HepG2 (cell line): ENCODE data around the gene CCDC124. TPM values are rescaled to one million over a fixed set of nuclear protein-coding genes. Genes with fewer than 3 reads are reported as not detected.

Experiments
- ATAC-seq: fragments of 200-7000 bp; cut with Tn5 transposase; 3 replicates; pipeline ENCODE4 v1.9.1; 2020; ENCODE audit warnings: mild to moderate bottlenecking, moderate library complexity
- BruUV-seq: library from RNA; stranded (reverse); fragments of 400-500 nt; replicated peaks from 2 replicates; lab custom pipeline; 2021; lab: Mats Ljungman, UMichigan
- CTCF ChIA-PET: fragments of 300-600 bp; formaldehyde crosslinking; extraction: SDS; loops from one replicate; lab custom pipeline; 2021; ENCODE audit warnings: low total read pairs, inconsistent platforms, low intra/inter-chr PET ratio; lab: Yijun Ruan, JAX
- POLR2A ChIA-PET: fragments of 350-600 bp; sonication (Branson Sonifier 250); formaldehyde crosslinking; loops from one replicate; lab custom pipeline; 2020; ENCODE audit warnings: antibody characterized with exemption, inconsistent platforms; lab: Yijun Ruan, JAX
- DNase-seq: peaks from one replicate; pipeline ENCODE4 v3.0.0-alpha.2; 2015; ENCODE audit warnings: low spot score
- FAIRE-seq: peaks from 3 replicates; lab custom pipeline; 2011; peaks lifted over from hg19 to GRCh38; lab: Jason Lieb, UNC
- H2AFZ ChIP-seq: one replicate; pipeline ENCODE4 v1.6.1; 2011; ENCODE audit warnings: low read length, inconsistent platforms
- H3K27ac ChIP-seq: fragments of 300-600 bp; 3 replicates; pipeline ENCODE4 v1.8.0; 2011; ENCODE audit warnings: mixed run types, mild to moderate bottlenecking, mixed read lengths, low read length, inconsistent platforms; ENCODE audit not compliant: insufficient read depth; ENCODE audit errors: extremely low read length
- H3K27me3 ChIP-seq, 2 experiments: fragments of 200-600 bp in 1 of 2; 2 replicates in 1 of 2; 3 replicates in 1 of 2; pipeline versions ENCODE4 v1.6.0 to v1.8.0; 2011; ENCODE audit warnings: low read length in 2 of 2, mild to moderate bottlenecking in 2 of 2, moderate library complexity in 2 of 2, inconsistent platforms in 1 of 2; ENCODE audit not compliant: insufficient read depth in 2 of 2, control insufficient read depth in 1 of 2
- H3K36me3 ChIP-seq, 2 experiments: fragments of 200-600 bp in 1 of 2; replicated peaks in 1 of 2; 2 replicates in 1 of 2; 3 replicates in 1 of 2; pipeline versions ENCODE4 v1.5.1 to v1.8.0; 2011; ENCODE audit warnings: low read length in 2 of 2, inconsistent platforms in 1 of 2; ENCODE audit not compliant: insufficient read depth in 2 of 2, control insufficient read depth in 1 of 2
- H3K4me1 ChIP-seq: 2 replicates; pipeline ENCODE4 v1.5.1; 2012; ENCODE audit warnings: low read length, inconsistent platforms; ENCODE audit not compliant: insufficient read depth
- H3K4me2 ChIP-seq: 2 replicates; pipeline ENCODE4 v1.6.0; 2011; ENCODE audit warnings: low read depth, low read length, inconsistent platforms
- H3K4me3 ChIP-seq, 3 experiments: fragments of 200-600 bp in 1 of 3; sonication (generic), shearing (Covaris generic) in 1 of 3; replicated peaks in 1 of 3; 2 replicates each; pipeline ENCODE4 v1.5.1; 2011 to 2016; ENCODE audit warnings: low read length in 3 of 3, inconsistent platforms in 2 of 3, low read depth in 2 of 3, mild to moderate bottlenecking in 2 of 3, control low read depth in 1 of 3, mixed read lengths in 1 of 3; ENCODE audit not compliant: insufficient read depth in 1 of 3
- H3K79me2 ChIP-seq: one replicate; pipeline ENCODE4 v1.6.1; 2011; ENCODE audit warnings: low read length, inconsistent platforms; ENCODE audit not compliant: insufficient read depth
- H3K9ac ChIP-seq: 2 replicates; pipeline ENCODE4 v1.6.0; 2011; ENCODE audit warnings: mild to moderate bottlenecking, low read depth, low read length, inconsistent platforms; ENCODE audit not compliant: insufficient read depth
- H3K9me3 ChIP-seq: 2 replicates; pipeline ENCODE4 v1.5.1; 2012; ENCODE audit warnings: mild to moderate bottlenecking, low read length
- H4K20me1 ChIP-seq: 2 replicates; pipeline ENCODE4 v1.6.0; 2011; ENCODE audit warnings: inconsistent platforms, mild to moderate bottlenecking, low read length, moderate library complexity; ENCODE audit not compliant: insufficient read depth
- DRAP1 ChIP-seq: IDR thresholded peaks from 2 replicates; pipeline ENCODE4 v1.6.1; 2016; ENCODE audit warnings: missing genetic modification reagents, missing compliant biosample characterization
- FOXM1 ChIP-seq: sonication (generic); formaldehyde crosslinking; IDR thresholded peaks from 2 replicates; pipeline ENCODE4 v1.5.0; 2020; ENCODE audit warnings: missing genetic modification reagents
- HNF4G ChIP-seq, 2 experiments: sonication (generic) in 1 of 2; formaldehyde crosslinking in 1 of 2; IDR thresholded peaks; 2 replicates each; pipeline versions ENCODE4 v1.4.0 to v1.6.1; 2011 to 2020; ENCODE audit warnings: borderline replicate concordance in 2 of 2, low read depth in 2 of 2, mild to moderate bottlenecking in 2 of 2, low read length in 1 of 2, missing genetic modification reagents in 1 of 2, moderate library complexity in 1 of 2
- JUND ChIP-seq: sonication (generic); formaldehyde crosslinking; IDR thresholded peaks from 2 replicates; pipeline ENCODE4 v1.8.0; 2022; ENCODE audit warnings: mild to moderate bottlenecking, missing genetic modification reagents
- KMT2A ChIP-seq: sonication (generic); formaldehyde crosslinking; IDR thresholded peaks from 2 replicates; pipeline ENCODE4 v1.4.0; 2020; ENCODE audit warnings: missing genetic modification reagents
- MED8 ChIP-seq: sonication (generic); formaldehyde crosslinking; IDR thresholded peaks from 2 replicates; pipeline ENCODE4 v1.8.1; 2023; ENCODE audit warnings: mild to moderate bottlenecking, missing genetic modification reagents; ENCODE audit not compliant: insufficient replicate concordance
- MXI1 ChIP-seq: IDR thresholded peaks from 3 replicates; pipeline ENCODE4 v1.6.1; 2012; ENCODE audit warnings: low read depth, low read length, inconsistent platforms, borderline replicate concordance
- NFRKB ChIP-seq: fragments of 450-650 bp; IDR thresholded peaks from 2 replicates; pipeline ENCODE4 v1.6.1; 2017
- RBFOX2 ChIP-seq: fragments of 200-400 bp; formaldehyde crosslinking; IDR thresholded peaks from 2 replicates; pipeline ENCODE4 v1.6.1; 2017; ENCODE audit warnings: low read depth, mild to moderate bottlenecking, low read length
- REXO4 ChIP-seq: sonication (generic); formaldehyde crosslinking; IDR thresholded peaks from 2 replicates; pipeline ENCODE4 v1.8.0; 2022; ENCODE audit warnings: missing genetic modification reagents, mild to moderate bottlenecking, borderline replicate concordance
- RXRA ChIP-seq: sonication (generic); formaldehyde crosslinking; IDR thresholded peaks from 2 replicates; pipeline ENCODE4 v1.5.1; 2020; ENCODE audit warnings: missing genetic modification reagents
- SRSF4 ChIP-seq: fragments of 200-400 bp; formaldehyde crosslinking; IDR thresholded peaks from one replicate; pipeline ENCODE4 v1.6.1; 2018; ENCODE audit warnings: mild to moderate bottlenecking, low read depth, low read length, moderate library complexity; ENCODE audit not compliant: poor library complexity, severe bottlenecking
- TEAD2 ChIP-seq: sonication (generic); formaldehyde crosslinking; IDR thresholded peaks from 2 replicates; pipeline ENCODE4 v1.9.0; 2021; ENCODE audit warnings: missing genetic modification reagents
- TSC22D2 ChIP-seq: sonication (generic); formaldehyde crosslinking; IDR thresholded peaks from 2 replicates; pipeline ENCODE4 v1.5.1; 2020; ENCODE audit warnings: missing genetic modification reagents, mild to moderate bottlenecking, borderline replicate concordance
- ZFP36L1 ChIP-seq: sonication (generic); formaldehyde crosslinking; IDR thresholded peaks from 2 replicates; pipeline ENCODE4 v1.8.0; 2022; ENCODE audit warnings: mild to moderate bottlenecking, missing genetic modification reagents, moderate library complexity
- ZFP41 ChIP-seq: sonication (generic); formaldehyde crosslinking; IDR thresholded peaks from 2 replicates; pipeline ENCODE4 v1.4.0; 2020; ENCODE audit warnings: mild to moderate bottlenecking, missing genetic modification reagents, borderline replicate concordance
- ZNF180 ChIP-seq: sonication (generic); formaldehyde crosslinking; IDR thresholded peaks from 2 replicates; pipeline ENCODE4 v1.4.0; 2020; ENCODE audit warnings: low read depth, missing genetic modification reagents, borderline replicate concordance
- ZNF232 ChIP-seq: sonication (generic); formaldehyde crosslinking; IDR thresholded peaks from 2 replicates; pipeline ENCODE4 v1.4.0; 2020; ENCODE audit warnings: missing genetic modification reagents, borderline replicate concordance
- ZNF251 ChIP-seq: sonication (generic); formaldehyde crosslinking; IDR thresholded peaks from 2 replicates; pipeline ENCODE4 v1.9.0; 2021; ENCODE audit warnings: mild to moderate bottlenecking, missing genetic modification reagents
- ZNF629 ChIP-seq: sonication (generic); formaldehyde crosslinking; conservative IDR thresholded peaks from 2 replicates; pipeline ENCODE4 v1.5.0; 2020; ENCODE audit warnings: missing genetic modification reagents
- ZSCAN31 ChIP-seq: sonication (generic); formaldehyde crosslinking; IDR thresholded peaks from 2 replicates; pipeline ENCODE4 v1.5.0; 2020; ENCODE audit warnings: low read depth, mild to moderate bottlenecking, missing genetic modification reagents
- WGBS: methylation state at CpG from one replicate; pipeline ENCODE4 v1.1.6; 2017; ENCODE audit warnings: low lambda C conversion rate; 5-methylcytosine and 5-hydroxymethylcytosine counted together
- in situ Hi-C: cut with HindIII; loops from 2 replicates; pipeline ENCODE4 v1.10.0; 2017; ENCODE audit warnings: low pct_unique_long_range_greater_than_20kb; ENCODE audit not compliant: extremely low pct_ligation_motif_present
- intact Hi-C: fragments of 100-400 bp; cut with micrococcal nuclease; formaldehyde crosslinking; loops from one replicate; pipeline ENCODE4 v1.10.0; 2022; ENCODE audit not compliant: unreplicated experiment
- polyA plus RNA-seq, 8 experiments: library from polyadenylated mRNA; depleted of rRNA in 3 of 8; stranded (reverse) in 7 of 8; unstranded in 1 of 8; fragments of >200 nt; fragmentation: Illumina TruSeq in 4 of 8; extraction: Trizol in 4 of 8; gene quantifications; 2 replicates each; pipeline versions ENCODE4 v1.2.1 to v1.2.3, GENCODE V29; 2011 to 2016; ENCODE audit warnings: low read depth in 4 of 8, missing spikeins in 1 of 8, mixed read lengths in 1 of 8; ENCODE audit not compliant: insufficient read depth in 1 of 8
- total RNA-seq, 5 experiments: library from RNA; depleted of rRNA; stranded (reverse); fragments of >200 nt; fragmentation: Illumina TruSeq; extraction: Trizol; gene quantifications; 2 replicates each; pipeline ENCODE4 v1.2.3, GENCODE V29; 2016; ENCODE audit warnings: low read depth in 1 of 5

CCDC124 gene
- total and polyA plus RNA-seq, 2 of the 13 experiments (the other 11 are each of a cell fraction or from before 2014, with no cell fraction given) = 14.9 to 20.3 TPM

GRCh38 chr19:17954401-17954800 lies 21.6 kb downstream of the CCDC124 start (continued):
- TF ChIP-seq TSC22D2 = no peak
- no peak for TF ChIP-seq ZSCAN31
- TF ChIP-seq ZNF251 (CRISPR knock-in tag) = no peak
- TF ChIP-seq, all 625 proteins: peak for 0

- H3K27ac ChIP-seq = no peak overlapping the region
- H4K20me1 ChIP-seq = no peaks in the 10 kb centered on the region
- in situ Hi-C loops = no loop called here
- no peak overlapping the region for H2AFZ ChIP-seq
- TF ChIP-seq HNF4G (IDR thresholded peaks at IDR 0.05; ENCODE audit: borderline replicate concordance, low read depth, low read length) (no peak), HNF4G (CRISPR knock-in tag; IDR thresholded peaks at IDR 0.05; ENCODE audit: borderline replicate concordance, low read depth) (no peak), DRAP1 (CRISPR knock-in tag) (no peak), TEAD2 (CRISPR knock-in tag) (no peak), SRSF4 (no peak), RXRA (CRISPR knock-in tag) (no peak), FOXM1 (CRISPR knock-in tag) (no peak), ZNF629 (CRISPR knock-in tag) (no peak), JUND (CRISPR knock-in tag) (no peak), ZNF232 (no peak), MED8 (CRISPR knock-in tag) (no peak), MXI1 (no peak), RBFOX2 (no peak), REXO4 (CRISPR knock-in tag) (no peak), ZFP41 (CRISPR knock-in tag) (no peak), KMT2A (CRISPR knock-in tag) (no peak), ZFP36L1 (CRISPR knock-in tag) (no peak), NFRKB (no peak), ZNF180 (CRISPR knock-in tag) (no peak)
- TF ChIP-seq, all 625 proteins: peak for 0
- no TSS peak for BruUV-seq
- H3K36me3 ChIP-seq = no peaks in the 10 kb centered on the region
- H3K9me3 ChIP-seq = no peaks in the 10 kb centered on the region
- H3K27me3 ChIP-seq = peaks cover 15 to 29% of the 10 kb centered on the region in 2 experiments; a peak in 4 of 5 replicates
- intact Hi-C loops = no loop called here
- peaks cover 17% of the 10 kb centered on the region for H3K4me1 ChIP-seq
- no peak overlapping the region for H3K4me2 ChIP-seq
- CTCF ChIA-PET = no interaction called here
- no peak for FAIRE-seq
- no peak for DNase-seq
- WGBS = 42% methylated on average over 3 of the region's 3 CpGs
- POLR2A ChIA-PET = no interaction called here
- H3K79me2 ChIP-seq = no peaks in the 10 kb centered on the region
- H3K9ac ChIP-seq = no peak overlapping the region
- H3K4me3 ChIP-seq = no peak overlapping the region
- ATAC-seq = no peak
Observed at GRCh38 chr19:17957149-17957849, 24.5 kb downstream of the CCDC124 start.
